ENCODE data around the gene ACIN1. TPM values are rescaled to one million over a fixed set of nuclear protein-coding genes. Genes with fewer than 3 reads are reported as not detected.

ACIN1 gene
- total RNA-seq, 1 experiment from 2014 or later = 179 TPM

GRCh38 chr14:23090254-23090636 is 4.7 kb downstream of the ACIN1 start:
- Histone ChIP-seq H3K79me2 (ENCODE audit: insufficient read depth, low read length) (peaks cover 80% of the 10 kb centered on the region), H3K27ac (ENCODE audit: low read depth, low read length) (no peak overlapping the region), H3K9me3 (ENCODE audit: control insufficient read depth in 1 of 2, insufficient read depth in 1 of 2, low read depth in 1 of 2, low read length in 2 of 2) (no peaks in the 10 kb centered on the region), H3K4me2 (ENCODE audit: low read length) (no peak overlapping the region), H4K20me1 (ENCODE audit: insufficient read depth) (peaks cover 6% of the 10 kb centered on the region; the same call in 1 of the 2 replicates), H3K4me1 (ENCODE audit: control insufficient read depth in 1 of 2, insufficient read depth in 2 of 2, low read length in 2 of 2) (peaks cover 4 to 9% of the 10 kb centered on the region in 2 experiments; a peak in 2 of 4 replicates), H2AFZ (ENCODE audit: low read depth, low read length, poor library complexity, severe bottlenecking) (no peak overlapping the region), H3K36me3 (ENCODE audit: control insufficient read depth in 1 of 2, insufficient read depth in 2 of 2, low read length in 2 of 2) (peaks cover 53% of the 10 kb centered on the region in 2 experiments), H3K4me3 (replicated peaks in 1 of 2; ENCODE audit: low read depth in 1 of 2, low read length in 2 of 2) (no peak overlapping the region), H3K9ac (ENCODE audit: low read length) (no peak overlapping the region), H3K27me3 (ENCODE audit: insufficient read depth, low read length) (no peaks in the 10 kb centered on the region), H3K9me2 (ENCODE audit: insufficient read depth) (no peaks in the 10 kb centered on the region)
- RAD21 ChIA-PET (ENCODE audit: low non-redundant PET in 1 of 2, low total read pairs in 2 of 2, uncharacterized antibody in 2 of 2, unreplicated experiment in 2 of 2) = no interaction called here
- no TSS peak for BruUV-seq (replicated peaks)
- intact Hi-C loops (cut with micrococcal nuclease) = no loop called here
- DNase-seq (ENCODE audit: low read depth, low spot score) = no peak
- no peak for ATAC-seq
- CTCF ChIA-PET = interaction anchor here (0.9 to 3.1 kb wide), 2 partner anchors 19 to 21 kb away, joined by 3 to 9 read pairs; no protein-coding TSS in a partner anchor
- TF ChIP-seq TCF7L2 (IDR thresholded peaks at IDR 0.05; ENCODE audit: borderline replicate concordance, extremely low read depth, insufficient read depth, insufficient read length) (no peak), ZFX (IDR thresholded peaks at IDR 0.05) (no peak), CTCF (IDR thresholded peaks at IDR 0.05 in 2 of 3, conservative IDR thresholded peaks at IDR 0.05 in 1 of 3; ENCODE audit: borderline replicate concordance in 1 of 3, insufficient read depth in 1 of 3, low read depth in 2 of 3, low read length in 2 of 3) (no peak), SRF (IDR thresholded peaks at IDR 0.05; ENCODE audit: low read depth) (no peak), ELF1 (IDR thresholded peaks at IDR 0.05; ENCODE audit: borderline replicate concordance, low read depth) (no peak), SIN3A (IDR thresholded peaks at IDR 0.05; ENCODE audit: low read depth) (no peak)
- TF ChIP-seq, protein P1, sequence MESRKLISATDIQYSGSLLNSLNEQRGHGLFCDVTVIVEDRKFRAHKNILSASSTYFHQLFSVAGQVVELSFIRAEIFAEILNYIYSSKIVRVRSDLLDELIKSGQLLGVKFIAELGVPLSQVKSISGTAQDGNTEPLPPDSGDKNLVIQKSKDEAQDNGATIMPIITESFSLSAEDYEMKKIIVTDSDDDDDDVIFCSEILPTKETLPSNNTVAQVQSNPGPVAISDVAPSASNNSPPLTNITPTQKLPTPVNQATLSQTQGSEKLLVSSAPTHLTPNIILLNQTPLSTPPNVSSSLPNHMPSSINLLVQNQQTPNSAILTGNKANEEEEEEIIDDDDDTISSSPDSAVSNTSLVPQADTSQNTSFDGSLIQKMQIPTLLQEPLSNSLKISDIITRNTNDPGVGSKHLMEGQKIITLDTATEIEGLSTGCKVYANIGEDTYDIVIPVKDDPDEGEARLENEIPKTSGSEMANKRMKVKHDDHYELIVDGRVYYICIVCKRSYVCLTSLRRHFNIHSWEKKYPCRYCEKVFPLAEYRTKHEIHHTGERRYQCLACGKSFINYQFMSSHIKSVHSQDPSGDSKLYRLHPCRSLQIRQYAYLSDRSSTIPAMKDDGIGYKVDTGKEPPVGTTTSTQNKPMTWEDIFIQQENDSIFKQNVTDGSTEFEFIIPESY (IDR thresholded peaks at IDR 0.05; ENCODE audit: extremely low read depth, insufficient replicate concordance, low read length) = no peak
- TF ChIP-seq, protein P2, sequence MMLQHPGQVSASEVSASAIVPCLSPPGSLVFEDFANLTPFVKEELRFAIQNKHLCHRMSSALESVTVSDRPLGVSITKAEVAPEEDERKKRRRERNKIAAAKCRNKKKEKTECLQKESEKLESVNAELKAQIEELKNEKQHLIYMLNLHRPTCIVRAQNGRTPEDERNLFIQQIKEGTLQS (IDR thresholded peaks at IDR 0.05) = no peak
- TF ChIP-seq, protein P3, sequence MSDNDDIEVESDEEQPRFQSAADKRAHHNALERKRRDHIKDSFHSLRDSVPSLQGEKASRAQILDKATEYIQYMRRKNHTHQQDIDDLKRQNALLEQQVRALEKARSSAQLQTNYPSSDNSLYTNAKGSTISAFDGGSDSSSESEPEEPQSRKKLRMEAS (IDR thresholded peaks at IDR 0.05) = no peak
- POLR2A ChIA-PET = no interaction called here

Data from HCT116 (cell line).